Spleen (tissue), 11 donors: ENCODE data around the gene GAPDHS. TPM values are rescaled to one million over a fixed set of nuclear protein-coding genes. Genes with fewer than 3 reads are reported as not detected.

Experiments
- DNase-seq: peaks from one replicate; pipeline ENCODE4 v3.0.0-alpha.2; 2020
- H3K27ac ChIP-seq, 8 donors: fragments of 200-600 bp; sonication (generic) in 7 of 8; 1 replicate in 4 of 8; 2 replicates in 4 of 8; pipeline versions ENCODE4 v1.5.0 to v1.8.0; 2016 to 2021; ENCODE audit warnings: inconsistent platforms in 4 of 8, mild to moderate bottlenecking in 4 of 8, moderate library complexity in 1 of 8
- H3K27me3 ChIP-seq, 7 donors: fragments of 200-600 bp; sonication (generic) in 6 of 7; replicated peaks in 1 of 7; 1 replicate in 4 of 7; 2 replicates in 3 of 7; pipeline versions ENCODE4 v1.5.0 to v1.8.0; 2016 to 2021; ENCODE audit warnings: inconsistent platforms in 3 of 7, mild to moderate bottlenecking in 1 of 7
- H3K36me3 ChIP-seq, 6 donors: fragments of 200-600 bp; sonication (generic) in 5 of 6; 1 replicate in 4 of 6; 2 replicates in 2 of 6; pipeline versions ENCODE4 v1.5.0 to v1.8.0; 2016 to 2021; ENCODE audit warnings: inconsistent platforms in 2 of 6
- H3K4me1 ChIP-seq, 6 donors: fragments of 200-600 bp; sonication (generic) in 5 of 6; 1 replicate in 3 of 6; 2 replicates in 3 of 6; pipeline versions ENCODE4 v1.5.0 to v1.8.0; 2016 to 2021; ENCODE audit warnings: inconsistent platforms in 3 of 6
- H3K4me3 ChIP-seq, 8 donors: fragments of 200-600 bp; sonication (generic) in 7 of 8; 1 replicate in 4 of 8; 2 replicates in 4 of 8; pipeline versions ENCODE4 v1.5.0 to v1.8.0; 2016 to 2021; ENCODE audit warnings: inconsistent platforms in 4 of 8, mild to moderate bottlenecking in 4 of 8, moderate library complexity in 2 of 8
- H3K9me3 ChIP-seq, 8 donors: fragments of 200-600 bp; sonication (generic) in 7 of 8; 1 replicate in 4 of 8; 2 replicates in 4 of 8; pipeline versions ENCODE4 v1.5.0 to v1.8.0; 2016 to 2021; ENCODE audit warnings: inconsistent platforms in 4 of 8
- POLR2A ChIP-seq, 3 donors: fragments of 450-650 bp; IDR thresholded peaks; one replicate each; pipeline ENCODE4 v1.5.1; 2017; ENCODE audit warnings: antibody characterized with exemption in 3 of 3, mild to moderate bottlenecking in 1 of 3
- POLR2AphosphoS5 ChIP-seq, 3 donors: sonication (generic); formaldehyde crosslinking; IDR thresholded peaks; one replicate each; pipeline ENCODE4 v1.5.1; 2017; ENCODE audit warnings: antibody characterized with exemption in 3 of 3
- WGBS, 5 donors: extraction: QIAGEN DNeasy Blood & Tissue Kit in 3 of 5; methylation state at CpG; one replicate each; pipeline versions ENCODE4 v1.1.5 to v1.1.7; 2013 to 2018; 5-methylcytosine and 5-hydroxymethylcytosine counted together
- intact Hi-C: fragments of 100-400 bp; cut with DNase I; formaldehyde crosslinking; loops from one replicate; pipeline ENCODE4 v1.15.0; 2023; ENCODE audit warnings: low total_unique reads
- polyA plus RNA-seq, 3 donors: library from polyadenylated mRNA; stranded (reverse); fragments of 200-250 nt; gene quantifications; one replicate each; pipeline ENCODE4 v1.2.1, GENCODE V29; 2013
- total RNA-seq, 7 donors: library from RNA; depleted of rRNA in 3 of 7; stranded (reverse); fragments of >200 nt in 3 of 7; fragmentation: NEBNext Ultra II Directional in 4 of 7; extraction: Animal tissue kit (Norgen Biotek cat#: 25700) in 4 of 7; gene quantifications; one replicate each; pipeline versions ENCODE4 v1.1.0 to v1.2.1, GENCODE V29; 2016 to 2021
- TF ChIP-seq, protein P1 (sequence below), 11 experiments: fragments of 200-600 bp in 7 of 11; fragments of 450-650 bp in 4 of 11; sonication (generic) in 4 of 11; IDR thresholded peaks in 8 of 11; conservative IDR thresholded peaks in 3 of 11; 1 replicate in 7 of 11; 2 replicates in 4 of 11; pipeline versions ENCODE4 v1.4.0 to v1.8.0; 2016 to 2021; ENCODE audit warnings: antibody characterized with exemption in 11 of 11, inconsistent platforms in 4 of 11, mild to moderate bottlenecking in 1 of 11
- donor health status: healthy with polysubstance abuse.
- donor health status: DM: no; HTN: no; CAD: no; lungs with moderate emphysema.
- donor health status: DM: no; HTN: no; CAD: no.
- donor health status: Bipolar disorder and iron deficiency.
- donor health status: healthy.
- donor health status: DM: no; HTN: no; CAD: no.
- donor health status: DM: yes; HTN: yes; CAD: no.

GAPDHS gene
- total and polyA plus RNA-seq, 10 donors, result 0.13 to 0.17 (median 0.14) TPM; not detected in 7

GRCh38 chr19:35487656-35488182 lies 45.5 kb upstream of the GAPDHS start:
- 85 to 91% (median 86%) methylated on average over 10 of the region's 10 CpGs for WGBS, 5 donors
- TF ChIP-seq, protein P1, sequence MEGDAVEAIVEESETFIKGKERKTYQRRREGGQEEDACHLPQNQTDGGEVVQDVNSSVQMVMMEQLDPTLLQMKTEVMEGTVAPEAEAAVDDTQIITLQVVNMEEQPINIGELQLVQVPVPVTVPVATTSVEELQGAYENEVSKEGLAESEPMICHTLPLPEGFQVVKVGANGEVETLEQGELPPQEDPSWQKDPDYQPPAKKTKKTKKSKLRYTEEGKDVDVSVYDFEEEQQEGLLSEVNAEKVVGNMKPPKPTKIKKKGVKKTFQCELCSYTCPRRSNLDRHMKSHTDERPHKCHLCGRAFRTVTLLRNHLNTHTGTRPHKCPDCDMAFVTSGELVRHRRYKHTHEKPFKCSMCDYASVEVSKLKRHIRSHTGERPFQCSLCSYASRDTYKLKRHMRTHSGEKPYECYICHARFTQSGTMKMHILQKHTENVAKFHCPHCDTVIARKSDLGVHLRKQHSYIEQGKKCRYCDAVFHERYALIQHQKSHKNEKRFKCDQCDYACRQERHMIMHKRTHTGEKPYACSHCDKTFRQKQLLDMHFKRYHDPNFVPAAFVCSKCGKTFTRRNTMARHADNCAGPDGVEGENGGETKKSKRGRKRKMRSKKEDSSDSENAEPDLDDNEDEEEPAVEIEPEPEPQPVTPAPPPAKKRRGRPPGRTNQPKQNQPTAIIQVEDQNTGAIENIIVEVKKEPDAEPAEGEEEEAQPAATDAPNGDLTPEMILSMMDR (IDR thresholded peaks at IDR 0.05 in 8 of 11, conservative IDR thresholded peaks at IDR 0.05 in 3 of 11), result no peak
- intact Hi-C loops, result no loop called here
- Histone ChIP-seq H3K9me3 (no peaks in the 10 kb centered on the region), H3K36me3 (no peaks in the 10 kb centered on the region), H3K27me3 (peaks cover 0 to 28% (median 0%) of the 10 kb centered on the region in 7 donors), H3K27ac (no peak overlapping the region), H3K4me1 (peaks cover 0 to 13% (median 0%) of the 10 kb centered on the region in 6 donors), H3K4me3 (no peak overlapping the region)
- DNase-seq, result peak; percentile 35

DNA sequence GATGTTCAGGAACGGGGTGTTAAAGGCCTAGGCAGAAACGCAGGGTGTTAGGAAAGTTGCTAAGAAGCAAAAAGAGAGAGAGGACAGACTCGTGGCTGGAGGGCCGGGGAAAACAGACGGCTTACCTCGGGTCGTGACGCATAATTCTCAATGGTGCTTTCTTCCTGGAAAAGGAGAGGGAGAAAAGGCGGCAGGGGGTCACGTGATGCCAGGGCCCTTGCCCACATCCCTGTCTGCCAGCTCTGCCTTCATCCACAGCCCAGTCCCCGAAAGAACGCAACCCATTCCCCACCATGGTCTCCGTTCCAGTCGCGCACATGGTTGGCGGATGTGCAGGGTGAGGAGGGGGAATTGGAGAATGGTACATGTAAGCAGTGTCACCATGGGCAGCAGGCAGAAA lies 44.6 kb upstream of the GAPDHS start:
- TF ChIP-seq POLR2A (IDR thresholded peaks at IDR 0.05), result no peak
- no peak for TF ChIP-seq POLR2AphosphoS5 (IDR thresholded peaks at IDR 0.05)
- TF ChIP-seq, protein P1 (IDR thresholded peaks at IDR 0.05 in 8 of 11, conservative IDR thresholded peaks at IDR 0.05 in 3 of 11), result no peak
- H3K4me1 ChIP-seq, result peaks cover 0 to 13% (median 0%) of the 10 kb centered on the region in 6 donors

DNA sequence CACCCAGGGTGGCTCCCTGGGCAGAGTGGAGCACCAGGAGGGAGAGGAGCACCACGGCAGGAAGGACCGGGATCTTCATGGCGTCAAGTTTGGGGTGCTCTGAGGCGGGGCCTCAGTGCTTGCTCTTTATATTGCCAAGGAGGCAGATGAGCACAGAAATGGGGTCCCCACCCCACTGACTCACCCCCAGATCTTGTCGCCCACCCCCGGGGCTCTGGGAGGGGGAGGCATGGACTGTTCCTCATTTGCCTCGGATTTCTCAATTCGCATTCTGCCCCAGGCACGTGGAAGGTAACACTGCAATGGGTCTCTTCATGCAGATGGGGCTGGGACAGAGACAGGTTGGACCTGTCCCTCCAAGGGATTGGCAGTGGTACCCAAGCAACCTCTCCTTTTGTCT lies 42.9 kb upstream of the GAPDHS start, which contains the start of gene KRTDAP:
TSS of gene KRTDAP (minus strand) at position 101 of the 400 bp plus-strand sequence. CDS start at position 79, 22 bp downstream.
- intact Hi-C loops, result loop anchor here (10.0 kb wide), 1 partner anchor 136 kb away; the partner anchor contains the start of gene FFAR3
- Histone ChIP-seq H3K27me3 (peaks cover 0 to 50% (median 0%) of the 10 kb centered on the region in 7 donors), H3K4me3 (no peak within 1 kb of the TSS), H3K4me1 (peaks cover 0 to 6% (median 4%) of the 10 kb centered on the region in 6 donors), H3K9me3 (no peaks in the 10 kb centered on the region), H3K27ac (no peak within 1 kb of the TSS), H3K36me3 (no peaks in the 10 kb centered on the region)
- 66 to 79% (median 78%) methylated on average over 9 of the region's 9 CpGs for WGBS, 5 donors
- DNase-seq, result no peak
- TF ChIP-seq POLR2A (IDR thresholded peaks at IDR 0.05) (no peak), POLR2AphosphoS5 (IDR thresholded peaks at IDR 0.05) (no peak)
- TF ChIP-seq, protein P1 (IDR thresholded peaks at IDR 0.05 in 8 of 11, conservative IDR thresholded peaks at IDR 0.05 in 3 of 11), result no peak

More for the DNA sequence above, 44.6 kb upstream of the GAPDHS start:
- WGBS, 5 donors, result 84 to 92% (median 85%) methylated on average over 16 of the region's 16 CpGs
- Histone ChIP-seq H3K27me3 (peaks cover 0 to 34% (median 0%) of the 10 kb centered on the region in 7 donors), H3K4me3 (no peak overlapping the region), H3K27ac (no peak overlapping the region), H3K9me3 (no peaks in the 10 kb centered on the region), H3K36me3 (no peaks in the 10 kb centered on the region)
- intact Hi-C loops, result no loop called here
- no peak for DNase-seq

DNA sequence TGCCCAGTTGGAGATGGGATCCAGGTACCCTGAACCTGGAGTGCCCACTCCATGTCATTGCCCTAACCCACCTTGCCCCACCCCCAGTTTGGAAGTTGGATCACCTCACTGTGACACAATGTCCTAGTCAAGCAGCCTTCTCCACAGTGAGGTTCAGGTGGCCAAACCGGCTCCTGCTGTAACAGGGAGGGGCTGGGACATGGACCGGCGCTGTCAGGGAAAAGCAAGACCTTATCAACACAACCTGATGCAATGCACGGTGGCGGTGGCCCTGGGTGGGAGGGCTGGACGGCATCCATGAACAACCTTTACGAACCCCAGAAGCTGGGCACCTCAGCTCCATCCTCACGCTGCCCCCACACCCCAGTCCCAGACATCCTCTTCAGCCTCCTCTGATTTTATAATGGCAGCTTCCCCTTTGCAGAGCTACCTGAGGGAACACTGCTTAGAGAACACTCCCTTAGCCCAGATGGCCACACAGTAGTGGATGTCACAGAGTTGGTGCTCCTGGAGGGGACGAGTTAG lies 41.4 kb upstream of the GAPDHS start:
- Histone ChIP-seq H3K27me3 (peaks cover 0 to 50% (median 0%) of the 10 kb centered on the region in 7 donors), H3K9me3 (no peaks in the 10 kb centered on the region), H3K4me3 (no peak overlapping the region), H3K27ac (no peak overlapping the region), H3K4me1 (peaks cover 0 to 11% (median 7%) of the 10 kb centered on the region in 6 donors), H3K36me3 (no peaks in the 10 kb centered on the region)
- intact Hi-C loops, result loop anchor here (10.0 kb wide), 1 partner anchor 137 kb away; the partner anchor contains the start of gene FFAR3
- no peak for DNase-seq
- 82 to 95% (median 89%) methylated on average over 6 to 9 of the region's 9 CpGs for WGBS, 5 donors
- TF ChIP-seq, protein P1 (IDR thresholded peaks at IDR 0.05 in 8 of 11, conservative IDR thresholded peaks at IDR 0.05 in 3 of 11), result no peak
- TF ChIP-seq POLR2AphosphoS5 (IDR thresholded peaks at IDR 0.05) (no peak), POLR2A (IDR thresholded peaks at IDR 0.05) (no peak)
